GM21717 (cell line): Measurements from ENCODE around the gene FRMD3.
A peak's percentile ranks its signal among the peaks of the same experiment; 100 is the strongest.

Experiments
- ATAC-seq: cut with Tn5 transposase; IDR thresholded peaks from one replicate; pipeline ENCODE4 v1.9.1; 2021; ENCODE audit warnings: mild to moderate bottlenecking, moderate library complexity; ENCODE audit not compliant: unreplicated experiment

FRMD3 gene

DNA sequence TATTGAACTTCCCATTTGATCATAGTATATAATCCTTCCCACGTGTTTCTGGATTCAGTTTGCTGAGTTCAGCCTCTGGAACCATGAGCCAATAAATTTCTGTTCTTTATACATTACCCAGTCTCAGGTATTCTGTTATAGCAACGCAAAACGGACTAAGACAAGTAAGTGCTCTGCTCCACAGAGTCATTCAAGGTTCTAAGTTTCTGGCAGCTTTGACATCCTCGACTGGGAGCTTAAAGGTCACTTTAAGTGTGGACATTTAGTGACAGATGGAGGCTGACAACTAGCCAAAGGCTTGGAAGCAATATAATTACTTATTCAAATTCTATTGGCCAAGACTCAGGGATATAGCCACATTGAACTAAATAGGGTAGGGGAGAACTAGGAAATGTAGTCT, 297.5 kb downstream of the FRMD3 start:
- no peak for ATAC-seq

DNA sequence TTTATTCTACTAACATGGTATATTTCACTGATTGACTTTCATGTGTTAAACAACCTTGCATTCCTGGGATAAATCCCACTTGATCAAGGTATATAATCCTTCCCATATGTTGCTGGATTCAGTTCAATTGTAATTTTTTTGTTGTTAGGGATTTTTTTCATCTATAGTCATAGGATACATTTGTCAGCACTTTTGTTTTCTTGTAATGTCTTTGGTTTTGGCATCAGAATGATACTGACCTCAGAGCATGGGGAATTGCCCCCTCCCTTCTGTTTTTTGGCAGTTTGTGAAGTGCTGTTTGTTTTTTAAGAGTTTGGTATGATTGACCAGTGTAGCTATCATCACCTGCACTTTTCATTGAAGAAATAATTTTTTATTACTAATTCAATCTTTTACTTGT, 298.5 kb downstream of the FRMD3 start:
- ATAC-seq = no peak

DNA sequence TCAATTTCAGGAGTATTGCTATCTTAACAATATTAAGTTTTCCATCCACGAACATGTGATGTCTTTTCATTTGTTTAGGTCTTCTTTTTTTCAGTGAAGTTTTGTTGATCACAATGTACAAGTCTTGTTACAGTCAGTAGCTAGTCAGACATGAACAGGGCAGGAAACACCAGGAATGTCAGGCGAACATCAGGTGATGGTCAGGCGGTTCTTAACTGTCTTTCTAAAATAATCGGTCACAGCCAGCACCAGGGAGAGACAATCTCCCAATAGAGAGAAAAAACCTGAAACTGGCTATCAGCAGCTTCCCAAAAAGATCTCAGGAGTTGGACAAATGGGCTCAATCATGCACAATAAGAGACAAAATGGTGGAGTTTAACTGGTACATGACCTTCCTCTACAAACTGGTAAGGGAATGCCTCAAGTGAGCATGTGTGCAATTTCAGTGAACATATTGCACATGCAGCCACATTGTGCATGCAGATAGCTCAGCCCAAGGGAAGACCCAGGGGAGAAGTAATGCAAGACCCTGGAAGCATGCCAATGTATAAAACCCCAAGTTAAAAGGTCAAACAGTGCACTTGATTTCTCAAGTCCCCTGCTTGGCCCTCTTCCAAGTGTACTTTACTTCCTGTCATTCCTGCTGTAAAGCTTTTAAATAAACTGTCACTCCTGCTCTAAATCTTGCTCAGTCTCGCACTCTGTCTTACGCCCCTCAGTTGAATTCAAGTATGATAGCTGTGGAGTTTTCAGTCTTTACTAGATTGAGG, 299.1 kb downstream of the FRMD3 start:
- ATAC-seq = no peak

DNA sequence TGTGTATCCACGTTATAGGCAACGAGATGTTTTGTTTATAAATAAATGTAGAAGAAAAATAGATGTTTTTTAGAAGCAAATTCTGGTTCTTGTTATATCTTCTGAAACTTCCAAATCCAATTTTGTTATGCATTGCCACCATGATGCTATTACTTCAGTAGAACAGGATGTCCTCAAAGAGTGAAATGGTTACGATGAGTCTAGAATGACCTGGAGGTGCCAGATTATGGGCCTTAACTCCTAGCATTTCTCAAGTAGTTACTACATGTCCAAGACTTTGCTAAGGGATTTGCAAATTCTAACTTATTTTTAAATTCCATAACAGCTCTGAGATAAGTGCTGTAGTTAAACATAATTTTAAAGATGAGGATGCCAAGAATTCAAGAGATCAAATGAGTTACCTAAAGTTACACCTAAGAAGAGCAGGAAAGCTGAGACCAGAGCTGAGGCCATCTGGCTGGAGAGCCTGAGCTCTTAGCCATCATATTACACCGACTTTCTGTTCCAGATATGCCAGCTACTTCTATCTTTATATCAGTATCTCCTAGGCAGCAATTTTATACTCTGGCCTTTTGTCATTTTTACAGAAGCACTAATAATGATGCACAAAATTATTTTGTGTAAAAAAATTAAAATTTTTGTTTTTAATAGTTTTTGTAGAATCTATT, 302.0 kb downstream of the FRMD3 start:
- no peak for ATAC-seq

DNA sequence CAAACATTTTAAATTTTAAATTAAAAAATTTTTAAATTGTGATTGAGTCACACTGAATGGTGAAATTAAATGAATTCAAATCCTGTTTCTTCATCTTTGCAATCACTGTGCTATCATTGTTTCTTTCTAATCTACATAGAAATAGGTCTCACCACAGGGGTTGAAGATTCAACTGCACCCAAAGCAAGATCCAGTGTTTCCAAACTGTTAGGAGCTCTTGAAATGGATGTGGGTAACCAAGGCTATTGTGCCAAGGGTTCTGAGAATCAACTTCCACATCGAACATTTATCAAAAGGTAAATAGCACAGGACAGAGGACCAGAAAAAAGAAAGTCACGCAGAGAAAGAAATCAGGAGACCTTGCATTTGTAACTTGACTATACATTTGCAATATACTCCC, 302.7 kb downstream of the FRMD3 start:
- no peak for ATAC-seq

DNA sequence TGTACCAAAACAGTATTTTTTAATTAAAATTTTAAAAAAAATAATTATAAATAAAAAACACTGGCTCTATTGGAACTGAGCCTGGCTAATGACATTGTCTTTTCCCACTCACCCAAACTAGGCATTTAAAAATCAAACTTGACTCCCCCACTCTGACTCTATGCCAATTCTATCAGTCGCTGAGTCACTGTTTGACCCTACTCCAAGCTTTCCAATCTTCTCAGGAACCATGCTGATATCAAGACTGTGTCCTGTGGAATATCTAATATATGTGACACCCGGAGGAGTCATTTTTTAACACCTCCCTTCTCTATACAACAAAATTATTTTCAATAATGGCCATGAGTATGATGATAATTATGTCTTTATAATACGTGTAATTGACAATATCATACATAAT, 303.7 kb downstream of the FRMD3 start:
- ATAC-seq = no peak

DNA sequence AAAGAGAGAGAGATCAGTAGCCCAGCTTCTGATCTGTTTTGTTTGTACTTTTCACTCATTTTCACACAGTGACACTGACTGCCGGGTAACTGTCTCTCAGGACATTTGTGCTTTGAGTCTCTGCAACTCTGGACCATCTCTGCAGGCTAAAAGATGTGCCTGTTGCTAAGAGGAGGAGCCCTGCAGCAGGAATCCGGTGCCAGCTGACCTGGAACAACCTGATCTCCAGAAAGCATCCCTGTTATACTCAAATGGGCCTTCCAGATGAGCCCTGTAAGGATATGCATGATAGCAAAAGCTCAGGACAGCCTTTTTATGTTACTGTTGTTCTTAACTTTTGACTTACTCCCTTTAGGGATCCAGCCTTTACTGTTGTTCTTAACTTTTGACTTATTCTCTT, 304.6 kb downstream of the FRMD3 start:
- ATAC-seq = no peak

DNA sequence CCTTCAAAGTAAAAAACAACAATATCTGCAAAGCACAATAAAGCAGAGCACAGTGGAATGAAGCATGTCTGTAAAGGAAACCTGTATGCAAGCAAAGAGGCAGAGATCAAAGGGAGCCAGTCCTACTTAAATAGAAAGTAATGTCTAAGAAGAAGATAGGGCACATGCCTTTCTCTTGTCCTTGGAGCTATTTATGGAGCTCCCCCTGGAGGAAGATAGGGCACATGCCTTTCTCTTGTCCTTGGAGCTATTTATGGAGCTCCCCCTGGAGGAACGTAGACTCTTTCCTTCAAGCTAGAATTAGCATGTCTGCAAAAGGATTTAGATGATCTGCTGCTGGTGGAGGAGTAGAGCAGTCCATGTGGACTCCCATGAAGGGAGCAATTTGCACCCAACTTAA, 307.2 kb downstream of the FRMD3 start:
- no peak for ATAC-seq

DNA sequence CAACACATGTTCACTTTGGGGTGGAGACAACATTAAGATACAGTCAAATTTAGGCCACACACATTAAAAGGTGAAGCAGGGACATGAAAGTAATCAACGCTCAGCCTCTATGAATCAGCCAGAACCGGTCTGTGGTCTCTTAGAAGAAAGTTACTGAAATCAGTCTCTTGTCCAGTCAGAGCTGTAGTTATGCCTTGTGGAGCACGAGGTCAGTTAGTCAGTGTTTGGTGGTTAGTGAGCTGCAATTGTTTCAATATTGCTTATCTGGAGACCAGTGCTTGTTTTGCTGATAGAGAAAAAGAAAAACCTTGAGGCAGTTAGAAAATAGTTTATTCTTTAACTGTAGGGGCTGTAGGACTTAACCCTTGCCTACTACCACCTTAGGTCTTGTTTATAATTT, 317.5 kb downstream of the FRMD3 start:
- ATAC-seq = peak; percentile 92

DNA sequence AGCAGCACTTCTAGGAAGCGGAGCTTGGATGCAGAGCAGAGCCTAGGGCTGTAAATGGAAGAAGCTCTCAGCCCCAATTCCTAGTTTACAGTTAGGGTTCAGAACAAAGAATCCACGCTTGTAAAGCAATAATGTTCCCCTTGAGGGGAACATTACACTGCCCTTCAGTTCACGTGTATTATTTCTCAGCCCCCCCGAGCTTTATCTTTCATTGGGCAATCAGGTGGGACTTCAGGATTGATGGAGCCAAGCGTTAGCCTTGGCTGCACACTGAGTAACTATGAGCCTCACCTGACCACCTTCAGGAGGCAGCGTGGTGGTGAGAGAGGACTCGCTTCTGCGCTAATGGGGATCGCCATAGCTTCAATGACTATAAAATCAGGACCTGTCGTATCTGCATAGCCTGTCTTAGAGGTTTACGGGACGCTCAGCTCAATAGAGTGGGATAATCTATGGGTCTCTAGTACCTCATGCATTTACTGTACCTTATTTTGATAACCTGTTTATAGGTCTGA, 318.2 kb downstream of the FRMD3 start:
- ATAC-seq = no peak

DNA sequence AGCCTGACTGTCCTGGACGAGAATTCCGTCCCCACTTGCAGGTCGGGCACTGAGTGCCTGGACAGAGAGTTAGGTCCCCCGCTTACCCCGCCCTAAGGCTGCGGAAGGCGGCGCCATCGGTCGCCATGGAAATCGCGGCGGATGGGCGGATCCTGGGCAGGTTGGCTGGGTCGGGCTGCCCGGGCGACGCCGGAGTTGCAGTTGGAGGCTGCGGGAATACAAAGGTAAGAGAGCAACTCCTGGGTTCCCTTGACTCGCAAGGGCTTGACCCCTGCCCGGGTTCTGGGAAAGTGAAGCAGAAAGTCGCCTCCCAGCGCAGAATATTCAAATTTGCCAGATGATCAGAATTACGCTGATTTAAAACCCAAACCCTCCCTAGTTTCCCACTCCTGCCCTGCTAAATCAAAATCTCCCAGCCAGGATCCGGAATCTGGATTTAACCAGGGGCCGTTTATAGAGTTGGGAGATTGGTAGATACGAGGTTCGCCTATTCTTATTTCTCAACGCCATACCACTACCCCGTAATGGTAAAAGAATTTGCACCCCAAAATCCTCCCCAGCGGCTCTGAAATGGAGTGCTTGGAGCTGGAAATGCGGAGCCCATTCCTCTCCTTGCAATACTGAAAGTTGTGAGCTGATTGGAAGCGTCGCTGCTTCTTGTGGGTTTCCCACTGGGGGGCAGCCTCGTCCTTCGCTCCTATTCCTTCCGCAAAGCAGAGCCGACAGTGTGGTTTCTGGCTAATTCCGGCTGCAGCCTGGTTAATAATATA, 318.9 kb downstream of the FRMD3 start:
- ATAC-seq = peak; percentile 57

DNA sequence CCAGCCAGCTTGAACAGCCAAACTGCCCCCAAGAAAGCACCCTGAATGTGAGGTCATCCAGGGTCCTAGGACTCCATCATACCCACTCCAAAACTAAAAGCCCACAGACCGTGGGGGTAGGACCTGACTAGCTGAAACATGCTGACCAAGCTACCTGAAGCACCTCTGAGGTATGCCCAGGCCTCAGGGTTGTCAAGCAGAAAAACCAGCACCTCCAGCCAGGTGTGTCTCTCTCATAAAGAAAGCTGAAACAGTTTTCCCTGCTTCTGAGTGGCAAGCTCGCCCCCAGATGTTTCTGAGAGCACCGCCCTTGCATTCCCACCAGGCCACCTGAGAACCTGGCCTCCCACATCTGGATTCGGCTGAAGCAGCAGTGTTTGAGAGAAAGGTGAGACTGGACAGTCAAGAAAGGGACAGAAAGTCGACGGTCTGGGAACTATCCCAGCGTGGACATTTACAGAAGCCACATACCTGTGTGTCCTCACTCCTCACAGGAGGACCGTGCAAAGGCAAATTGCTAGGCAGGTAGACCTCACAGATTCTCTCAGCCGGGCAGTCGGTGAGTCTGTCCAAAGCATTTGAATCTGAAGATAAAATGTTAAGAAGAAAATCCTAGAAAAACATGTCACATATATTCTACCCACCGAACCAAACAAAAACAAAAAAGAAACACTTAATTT, 319.6 kb downstream of the FRMD3 start:
- no peak for ATAC-seq

DNA sequence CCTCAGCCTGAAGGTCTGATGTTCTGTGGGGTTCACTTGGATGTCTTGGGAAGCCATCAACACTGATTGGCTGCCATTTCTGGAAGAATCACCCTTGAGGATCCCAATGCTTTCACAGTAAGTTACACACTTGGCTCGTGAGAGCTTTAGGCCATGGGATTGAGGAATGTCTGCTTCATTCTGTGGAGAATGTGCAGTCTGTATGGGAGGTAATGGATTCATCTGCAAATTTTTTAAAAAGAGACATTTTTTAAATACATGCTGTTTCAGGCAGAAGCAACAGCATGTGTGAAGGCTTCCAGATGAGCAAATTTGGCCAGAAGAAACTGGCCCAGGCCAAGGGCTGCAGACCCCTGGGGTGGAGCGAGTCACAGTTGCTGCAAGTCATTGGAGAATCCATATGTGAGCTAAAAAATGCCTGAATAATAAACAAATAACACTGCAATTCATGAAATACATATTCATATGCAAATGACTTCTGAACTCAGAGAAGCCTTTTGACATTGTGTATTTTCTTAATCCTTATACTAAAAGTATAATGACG, 328.9 kb downstream of the FRMD3 start:
- ATAC-seq = no peak

DNA sequence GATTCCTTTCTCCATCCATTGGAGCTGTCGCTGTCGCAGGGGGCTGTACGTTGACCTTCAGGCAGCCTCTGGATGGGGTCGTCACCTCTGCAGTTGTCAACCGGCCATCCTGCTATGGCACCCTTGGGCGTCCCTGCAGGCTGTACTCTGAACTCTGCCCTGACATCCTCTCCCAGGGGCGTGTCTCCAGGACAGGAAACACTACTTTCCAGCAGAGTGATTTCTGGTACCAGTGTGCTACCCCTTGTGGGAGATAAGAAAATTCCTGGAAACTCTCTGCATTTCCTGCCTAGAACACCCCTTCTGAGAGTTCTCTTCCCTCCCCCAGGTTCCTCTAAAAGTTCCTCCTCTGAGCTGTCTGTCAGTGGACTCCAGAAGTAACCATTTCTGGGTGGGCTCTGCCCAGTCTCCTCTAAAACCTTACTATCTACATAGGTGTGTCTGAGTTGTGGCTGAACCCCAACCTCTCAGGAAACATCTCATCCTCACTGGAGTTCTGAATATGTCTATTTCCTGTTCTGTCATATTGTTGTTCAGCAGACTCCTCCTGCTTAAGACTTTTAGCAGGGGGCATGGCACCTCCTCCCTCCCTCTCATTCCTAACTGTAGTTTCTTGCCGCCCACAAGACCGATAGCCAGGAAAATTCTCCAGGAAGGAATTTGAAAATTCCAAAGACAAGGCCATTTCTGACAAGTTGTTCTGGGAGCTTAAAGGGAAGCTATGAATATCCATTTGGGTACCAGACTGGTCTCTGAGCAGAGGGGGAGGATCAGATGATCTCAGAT, 329.9 kb downstream of the FRMD3 start:
- ATAC-seq = no peak

DNA sequence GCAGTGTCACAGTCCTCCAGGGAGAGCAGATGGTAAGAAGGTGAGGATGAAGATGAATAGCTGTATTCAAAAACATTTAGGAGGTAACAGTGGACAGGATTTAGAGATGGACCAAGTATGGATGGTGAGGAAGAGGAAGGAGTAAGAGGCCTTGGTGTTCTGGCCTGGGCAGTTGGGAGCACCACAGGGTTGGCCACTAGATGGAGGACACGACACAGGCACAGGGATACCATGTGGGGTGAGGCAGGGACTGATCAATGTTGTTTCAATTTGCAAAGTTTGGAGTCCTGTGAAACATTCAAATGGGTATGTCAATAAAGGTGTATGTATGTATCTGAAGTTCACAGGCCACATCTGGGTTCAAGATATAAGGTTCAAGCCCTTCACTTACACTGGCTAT, 334.2 kb downstream of the FRMD3 start:
- no peak for ATAC-seq

DNA sequence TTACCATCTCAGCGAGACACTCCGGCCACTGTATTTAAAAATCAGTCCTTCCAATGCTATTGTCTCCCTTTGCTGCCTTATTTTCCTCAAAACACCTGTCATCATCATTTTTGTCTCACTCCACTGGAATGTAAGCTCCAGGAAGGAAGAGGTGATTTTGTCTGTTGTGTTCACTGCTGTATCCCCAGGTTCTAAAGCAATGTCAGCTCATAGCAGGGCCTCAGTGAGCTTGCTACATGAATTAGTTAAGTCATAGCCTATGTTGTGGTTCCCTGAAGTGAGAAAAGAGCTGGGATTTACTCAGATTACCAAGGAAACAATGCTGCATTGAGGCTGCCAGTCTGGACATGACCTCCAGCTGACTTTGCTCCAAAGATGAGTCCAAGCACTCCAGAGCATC, 337.7 kb downstream of the FRMD3 start:
- no peak for ATAC-seq

DNA sequence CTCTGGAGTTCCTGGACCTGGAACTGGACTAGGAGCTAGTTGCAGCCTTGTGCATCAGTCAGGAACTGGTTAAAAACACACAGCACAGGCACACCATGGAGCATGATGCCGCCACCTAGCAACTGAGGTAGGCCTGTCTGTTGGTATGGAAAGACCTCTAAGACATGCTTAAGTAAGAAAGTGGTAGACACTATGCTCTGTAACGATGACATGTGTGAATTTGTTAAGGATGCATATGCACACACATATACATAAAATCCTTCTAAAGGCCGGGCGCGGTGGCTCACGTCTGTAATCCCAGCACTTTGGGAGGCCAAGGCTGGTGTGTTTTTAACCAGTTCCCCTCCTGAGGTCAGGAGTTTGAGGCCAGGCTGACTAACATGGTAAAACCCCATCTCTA, 338.4 kb downstream of the FRMD3 start:
- ATAC-seq = no peak

DNA sequence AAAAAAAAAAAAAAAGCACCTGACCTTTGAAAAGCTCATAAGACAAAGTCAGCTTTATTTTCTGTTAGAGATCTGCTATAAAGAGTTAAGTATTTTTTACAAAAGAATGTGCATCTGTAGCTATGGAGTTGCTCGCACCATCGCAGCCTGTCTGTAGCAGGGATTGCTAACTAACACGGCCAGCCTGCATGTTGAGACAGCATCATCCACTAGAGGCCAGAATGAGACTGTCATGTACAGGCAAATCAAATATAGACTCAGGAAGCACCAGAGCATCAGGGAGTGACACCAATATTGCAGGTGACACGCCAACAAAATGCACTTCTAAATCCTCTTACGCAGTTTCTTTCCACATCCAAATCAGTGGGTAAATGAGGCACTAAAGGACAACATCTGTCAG, 339.0 kb downstream of the FRMD3 start:
- no peak for ATAC-seq

DNA sequence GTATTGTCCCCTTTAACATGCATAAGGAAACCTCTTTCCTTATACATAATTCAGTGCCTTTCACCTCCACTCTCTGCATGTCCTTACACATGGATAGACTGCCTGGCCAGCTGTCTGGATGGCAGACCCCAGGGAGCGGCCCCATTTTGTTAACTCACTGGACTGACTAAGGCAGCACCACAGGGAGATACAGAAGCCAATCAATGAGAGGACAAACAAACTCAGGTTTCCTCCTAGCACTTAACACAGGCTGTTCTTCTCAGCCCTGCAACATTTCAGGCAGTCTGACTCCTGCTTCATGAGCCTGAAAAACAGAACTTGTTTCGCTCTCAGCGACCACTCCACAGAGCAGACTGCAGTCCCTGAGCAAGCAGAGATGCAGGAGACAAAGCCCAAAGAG, 339.8 kb downstream of the FRMD3 start:
- ATAC-seq = no peak

DNA sequence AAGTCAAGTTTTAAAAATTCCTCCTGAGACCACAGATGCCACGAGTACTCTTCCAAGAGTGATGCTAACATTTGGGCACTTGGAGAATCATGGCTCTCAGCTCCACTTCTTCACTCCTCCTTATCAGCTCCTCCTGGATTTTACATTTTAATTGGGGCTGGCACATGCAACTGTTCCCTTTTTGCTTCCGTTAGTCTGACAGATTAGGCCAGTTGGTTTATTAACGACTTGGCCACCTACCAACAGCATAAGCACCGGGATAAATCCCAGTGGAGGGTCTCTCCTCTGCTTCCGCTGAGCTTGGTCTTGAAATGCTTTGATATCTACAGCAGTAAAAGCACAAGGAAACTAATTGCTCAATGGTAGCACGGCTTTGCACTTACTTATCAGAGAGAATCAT, 340.6 kb downstream of the FRMD3 start:
- no peak for ATAC-seq
